EL (cell line): ENCODE measurements around the gene CERS6.
A peak's percentile ranks its signal among the peaks of the same experiment; 100 is the strongest.

Experiments
- DNase-seq: peaks from one replicate; pipeline ENCODE4 v3.0.0-alpha.2; 2016

Gene CERS6

GRCh38 chr2:168814939-168815907 is 359.2 kb downstream of the CERS6 start:
- no peak for DNase-seq

DNA sequence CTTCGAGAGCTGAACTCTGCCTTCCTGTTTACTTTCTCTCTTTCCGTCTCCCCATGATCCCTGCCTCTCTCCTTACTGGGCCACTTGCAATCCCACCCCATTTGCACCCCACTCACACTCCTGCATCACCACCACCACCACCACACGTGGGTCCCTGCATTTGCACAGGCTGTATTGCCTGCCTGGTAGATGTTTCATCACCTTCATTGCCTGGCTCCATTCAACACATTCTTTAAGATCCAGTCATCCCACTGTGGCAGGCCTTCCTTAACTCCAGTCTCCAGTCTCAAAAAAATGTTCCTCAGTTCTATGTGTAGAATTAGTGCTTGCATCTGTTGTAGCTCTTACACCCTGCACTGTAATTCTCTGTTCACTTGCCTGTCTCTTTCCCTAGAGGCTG is 360.3 kb downstream of the CERS6 start:
- peak; percentile 86 for DNase-seq

DNA sequence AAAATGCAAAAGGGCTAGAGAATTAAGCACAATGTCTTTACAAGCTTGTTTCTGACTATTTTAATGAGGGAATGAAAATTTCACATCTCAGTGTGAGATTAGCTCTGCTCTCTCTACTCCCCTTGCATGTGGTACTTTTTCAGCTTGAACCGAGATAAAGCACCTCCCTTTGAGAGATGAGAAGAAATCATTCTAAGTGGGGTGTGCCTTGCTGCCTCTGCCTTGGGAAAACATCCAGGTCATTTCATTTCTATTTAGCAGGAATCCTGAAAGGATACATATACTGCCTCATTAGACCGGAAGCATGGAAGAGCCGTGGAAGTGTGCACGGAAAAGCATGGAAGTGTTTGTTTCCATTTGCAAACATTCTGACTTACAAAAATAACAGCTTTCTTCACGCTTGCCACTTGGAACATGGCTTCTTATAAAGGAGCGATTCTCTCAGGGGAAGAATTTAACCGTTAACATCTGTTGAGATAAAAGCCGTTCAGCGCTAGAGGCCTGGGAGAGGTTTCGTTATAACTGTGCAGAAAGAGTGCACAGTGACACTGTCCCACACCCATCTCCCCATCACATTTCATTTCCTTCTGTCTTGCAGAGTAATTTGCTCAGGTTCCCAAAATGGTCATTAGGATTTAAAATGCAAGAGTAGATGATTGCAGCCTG is 363.1 kb downstream of the CERS6 start:
- DNase-seq, result no peak

GRCh38 chr2:168819829-168820489 is 363.9 kb downstream of the CERS6 start:
- peak; percentile 16 for DNase-seq

- no peak for DNase-seq
Measured at GRCh38 chr2:168821577-168821976, 365.5 kb downstream of the CERS6 start.

GRCh38 chr2:168821992-168822391 is 365.9 kb downstream of the CERS6 start:
- no peak for DNase-seq
